SK-N-SH treated with all-trans-retinoic acid at 6 μM for 48 hours (cell line): Measurements from ENCODE around the gene SLX9.

ENCODE experiments used
- GLIS3 ChIP-seq: fragments of 250-450 bp; sonication (Bioruptor Pico); IDR thresholded peaks from 2 replicates; pipeline ENCODE4 v1.5.0; 2020; ENCODE audit warnings: mild to moderate bottlenecking, moderate library complexity
- PATZ1 ChIP-seq: fragments of 250-450 bp; sonication (Bioruptor Pico); IDR thresholded peaks from 2 replicates; pipeline ENCODE4 v1.8.0; 2020; ENCODE audit warnings: mild to moderate bottlenecking, moderate library complexity, borderline replicate concordance
- SNAI2 ChIP-seq: fragments of 250-450 bp; sonication (Bioruptor Pico); IDR thresholded peaks from 2 replicates; pipeline ENCODE4 v1.5.0; 2020; ENCODE audit warnings: mild to moderate bottlenecking, moderate library complexity
- ZFP3 ChIP-seq: fragments of 250-450 bp; sonication (Bioruptor Pico); IDR thresholded peaks from 2 replicates; pipeline ENCODE4 v1.5.0; 2020; ENCODE audit warnings: mild to moderate bottlenecking, moderate library complexity
- ZNF8 ChIP-seq: fragments of 450-650 bp; formaldehyde crosslinking; IDR thresholded peaks from 2 replicates; pipeline ENCODE4 v1.5.0; 2020; ENCODE audit warnings: mild to moderate bottlenecking, moderate library complexity
- TF ChIP-seq, protein P1 (sequence below): fragments of 250-450 bp; sonication (Bioruptor Pico); IDR thresholded peaks from 2 replicates; pipeline ENCODE4 v1.5.1; 2020; ENCODE audit warnings: low read depth, mild to moderate bottlenecking, moderate library complexity

- no peak for TF ChIP-seq ZNF8 (CRISPR knock-in tag)
- no peak for TF ChIP-seq GLIS3 (CRISPR knock-in tag)
- TF ChIP-seq SNAI2: no peak
- TF ChIP-seq, protein P1, sequence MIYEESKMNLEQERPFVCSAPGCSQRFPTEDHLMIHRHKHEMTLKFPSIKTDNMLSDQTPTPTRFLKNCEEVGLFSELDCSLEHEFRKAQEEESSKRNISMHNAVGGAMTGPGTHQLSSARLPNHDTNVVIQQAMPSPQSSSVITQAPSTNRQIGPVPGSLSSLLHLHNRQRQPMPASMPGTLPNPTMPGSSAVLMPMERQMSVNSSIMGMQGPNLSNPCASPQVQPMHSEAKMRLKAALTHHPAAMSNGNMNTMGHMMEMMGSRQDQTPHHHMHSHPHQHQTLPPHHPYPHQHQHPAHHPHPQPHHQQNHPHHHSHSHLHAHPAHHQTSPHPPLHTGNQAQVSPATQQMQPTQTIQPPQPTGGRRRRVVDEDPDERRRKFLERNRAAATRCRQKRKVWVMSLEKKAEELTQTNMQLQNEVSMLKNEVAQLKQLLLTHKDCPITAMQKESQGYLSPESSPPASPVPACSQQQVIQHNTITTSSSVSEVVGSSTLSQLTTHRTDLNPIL (CRISPR knock-in tag): no peak
- no peak for TF ChIP-seq PATZ1 (CRISPR knock-in tag)
- no peak for TF ChIP-seq ZFP3 (CRISPR knock-in tag)
Measured at GRCh38 chr21:44931501-44932407, 8.1 kb upstream of the SLX9 start.
